ENCODE measurements around the gene CNOT6. TPM values are rescaled to one million over a fixed set of nuclear protein-coding genes. Genes with fewer than 3 reads are reported as not detected.

The CNOT6 gene
- total RNA-seq, 6 experiments from 2014 or later = 17.0 to 20.8 (median 17.6) TPM

- Mint-ChIP-seq H3K27me3 (ENCODE audit: insufficient read depth) (peaks cover 27% of the 10 kb centered on the region), H3K4me1 (ENCODE audit: low read depth) (no peaks in the 10 kb centered on the region), H3K27ac (no peak overlapping the region), H3K4me3 (no peak overlapping the region), H3K36me3 (ENCODE audit: low read depth) (no peaks in the 10 kb centered on the region; the same call in 1 of the 2 replicates), H3K9me3 (peaks cover 5% of the 10 kb centered on the region; the same call in 1 of the 2 replicates)
- TF ChIP-seq CTCF (IDR thresholded peaks at IDR 0.05) = no peak
- no peak for DNase-seq
These were observed 102.6 kb downstream of the CNOT6 start for GRCh38 chr5:180596668-180597231.

- TF ChIP-seq CTCF (IDR thresholded peaks at IDR 0.05) = no peak
- Mint-ChIP-seq H3K4me1 (ENCODE audit: low read depth) (no peaks in the 10 kb centered on the region), H3K27ac (no peak overlapping the region), H3K4me3 (no peak overlapping the region), H3K9me3 (peaks cover 5% of the 10 kb centered on the region; the same call in 1 of the 2 replicates), H3K36me3 (ENCODE audit: low read depth) (no peaks in the 10 kb centered on the region), H3K27me3 (ENCODE audit: insufficient read depth) (peaks cover 16% of the 10 kb centered on the region)
- no peak for DNase-seq
These were observed 104.1 kb downstream of the CNOT6 start for GRCh38 chr5:180598316-180598701.

- Mint-ChIP-seq H3K9me3 (peaks cover 5% of the 10 kb centered on the region; the same call in 1 of the 2 replicates), H3K4me1 (ENCODE audit: low read depth) (no peaks in the 10 kb centered on the region), H3K27ac (no peak overlapping the region), H3K36me3 (ENCODE audit: low read depth) (no peaks in the 10 kb centered on the region), H3K27me3 (ENCODE audit: insufficient read depth) (peaks cover 12% of the 10 kb centered on the region), H3K4me3 (no peak overlapping the region)
- TF ChIP-seq CTCF (IDR thresholded peaks at IDR 0.05) = no peak
- no peak for DNase-seq
These were observed 104.8 kb downstream of the CNOT6 start for GRCh38 chr5:180598797-180599589.

GRCh38 chr5:180599590-180599914, 105.4 kb downstream of the CNOT6 start:
- H3K36me3 Mint-ChIP-seq (ENCODE audit: low read depth) = no peaks in the 10 kb centered on the region

GRCh38 chr5:180599981-180600553, 105.9 kb downstream of the CNOT6 start:
- Mint-ChIP-seq H3K9me3 (peaks cover 5% of the 10 kb centered on the region; the same call in 1 of the 2 replicates), H3K4me3 (no peak overlapping the region), H3K27ac (no peak overlapping the region; the same call in 1 of the 2 replicates), H3K27me3 (ENCODE audit: insufficient read depth) (peaks cover 15% of the 10 kb centered on the region), H3K36me3 (ENCODE audit: low read depth) (no peaks in the 10 kb centered on the region), H3K4me1 (ENCODE audit: low read depth) (no peaks in the 10 kb centered on the region)
- TF ChIP-seq CTCF (IDR thresholded peaks at IDR 0.05) = no peak
- no peak for DNase-seq

More at GRCh38 chr5:180599590-180599914, 105.4 kb downstream of the CNOT6 start:
- Mint-ChIP-seq H3K4me1 (ENCODE audit: low read depth) (no peaks in the 10 kb centered on the region), H3K9me3 (peaks cover 5% of the 10 kb centered on the region; the same call in 1 of the 2 replicates), H3K27ac (no peak overlapping the region), H3K4me3 (no peak overlapping the region), H3K27me3 (ENCODE audit: insufficient read depth) (peaks cover 15% of the 10 kb centered on the region)
- no peak for DNase-seq
- TF ChIP-seq CTCF (IDR thresholded peaks at IDR 0.05) = no peak

Measured in HFFc6 (cell line).